AG08395 (cell line): ENCODE results near the gene RNPEPL1.
A peak's percentile ranks its signal among the peaks of the same experiment; 100 is the strongest.
"Not testable (repeated sequence)": the region's sequence is repeated elsewhere in the genome, so short reads cannot be mapped to it uniquely, and the experiment has no call there.

Experiments
- DNase-seq: peaks from one replicate; pipeline ENCODE4 v3.0.0; 2012; ENCODE audit warnings: mixed read lengths, low spot score

The RNPEPL1 gene

DNA sequence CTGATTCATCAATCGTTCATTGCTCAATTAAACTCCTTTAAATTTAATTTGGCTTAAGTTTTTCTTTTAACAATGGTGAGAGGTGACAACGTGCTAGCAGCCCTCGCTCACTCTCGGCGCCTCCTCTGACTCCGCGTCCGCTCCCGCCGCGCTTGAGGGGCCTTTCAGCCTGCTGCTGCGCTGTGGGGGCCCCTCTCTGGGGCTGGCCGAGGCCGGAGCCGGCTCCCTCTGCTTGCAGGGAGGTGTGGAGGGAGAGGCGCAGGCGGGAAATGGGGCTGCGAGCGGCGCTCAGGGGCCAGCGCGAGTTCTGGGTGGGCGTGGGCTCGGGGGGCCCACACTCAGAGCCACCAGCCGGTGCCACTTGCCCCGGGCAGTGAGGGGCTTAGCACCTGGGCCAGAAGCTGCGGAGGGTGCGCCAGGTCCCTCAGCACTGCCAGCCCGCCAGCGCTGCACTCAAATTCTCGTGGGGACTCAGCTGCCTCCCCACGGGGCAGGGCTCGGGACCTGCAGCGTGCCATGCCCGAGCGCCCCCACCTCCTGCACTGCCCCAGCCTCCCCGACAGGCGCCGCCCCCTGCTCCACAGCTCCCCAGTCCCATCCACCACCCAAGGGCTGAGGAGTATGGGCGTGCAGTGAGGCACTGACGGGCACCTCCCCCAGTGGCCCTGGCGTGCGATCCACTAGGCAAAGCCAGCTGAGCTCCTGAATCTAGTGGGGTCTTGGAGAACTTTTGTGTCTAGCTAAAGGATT is 30.1 kb upstream of the RNPEPL1 start:
- no peak for DNase-seq

DNA sequence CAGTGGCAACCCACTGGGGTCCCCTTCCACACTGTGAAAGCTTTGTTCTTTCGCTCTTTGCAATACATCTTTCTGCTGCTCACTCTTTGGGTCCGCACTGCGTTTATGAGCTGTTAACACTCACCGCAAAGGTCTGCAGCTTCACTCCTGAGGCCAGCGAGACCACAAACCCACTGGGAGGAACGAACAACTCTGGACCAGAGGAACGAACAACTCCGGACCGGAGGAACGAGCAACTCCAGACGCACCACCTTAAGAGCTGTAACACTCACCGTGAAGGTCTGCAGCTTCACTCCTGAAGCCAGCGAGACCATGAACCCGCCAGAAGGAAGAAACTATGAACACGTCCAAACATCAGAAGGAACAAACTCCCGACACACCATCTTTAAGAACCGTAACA is 29.2 kb upstream of the RNPEPL1 start:
- DNase-seq = not testable (repeated sequence)

DNA sequence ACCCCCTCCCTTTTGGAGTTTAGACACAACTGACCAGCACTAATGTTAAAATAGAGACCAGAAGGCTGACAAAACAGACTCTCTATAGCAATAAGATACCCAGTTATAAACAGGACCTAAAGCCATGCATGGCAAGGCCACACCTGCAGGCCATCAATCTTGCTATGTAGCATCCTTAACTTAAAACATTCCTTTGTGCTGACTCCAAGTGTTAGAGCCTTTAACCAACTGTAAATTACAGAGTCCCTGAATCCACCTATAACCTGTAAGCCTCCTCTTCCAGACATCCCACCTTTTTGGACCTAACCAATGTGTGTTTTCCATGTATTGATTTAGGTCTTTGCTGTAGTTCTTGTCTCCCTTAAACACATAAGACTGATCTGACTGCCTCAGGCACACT is 28.4 kb upstream of the RNPEPL1 start:
- no peak for DNase-seq

DNA sequence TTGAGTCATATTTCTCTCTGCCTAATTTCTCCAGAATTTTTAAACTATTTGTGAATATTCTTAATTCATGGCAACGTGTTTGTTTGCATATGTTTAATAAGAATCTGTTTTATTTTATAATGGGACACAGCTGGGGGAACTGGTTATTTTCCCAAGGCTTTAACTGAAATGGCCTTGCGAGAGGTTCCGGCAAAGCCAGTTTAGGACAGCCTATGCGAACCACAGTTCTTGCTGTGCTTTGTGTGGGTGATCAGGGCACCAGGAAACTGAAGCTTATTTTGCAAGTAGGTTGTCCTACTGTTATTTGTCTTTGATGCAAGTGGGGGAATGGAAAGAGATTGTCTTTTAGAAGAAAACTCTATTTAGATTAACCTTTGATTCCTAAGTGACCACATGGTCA is 17.0 kb upstream of the RNPEPL1 start:
- no peak for DNase-seq

DNA sequence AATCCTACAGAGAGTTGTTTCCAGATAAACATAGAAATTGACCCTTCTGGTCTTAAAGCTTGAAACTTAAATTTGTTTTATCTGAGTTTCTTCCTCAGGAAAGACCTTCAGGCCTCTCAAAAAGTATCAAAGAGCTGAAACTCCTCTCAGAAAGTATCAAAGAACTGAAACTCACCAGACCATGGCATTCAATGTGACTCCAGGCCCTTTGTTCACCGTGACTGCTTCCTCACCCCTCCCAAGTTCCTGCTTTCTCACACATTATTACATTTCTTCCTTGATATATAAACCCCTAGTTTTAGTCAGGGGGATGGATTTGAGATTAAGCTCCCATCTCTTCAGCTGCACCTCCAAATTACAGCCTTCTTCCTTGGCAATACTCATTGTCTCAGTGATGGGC is 16.5 kb upstream of the RNPEPL1 start:
- DNase-seq = no peak

DNA sequence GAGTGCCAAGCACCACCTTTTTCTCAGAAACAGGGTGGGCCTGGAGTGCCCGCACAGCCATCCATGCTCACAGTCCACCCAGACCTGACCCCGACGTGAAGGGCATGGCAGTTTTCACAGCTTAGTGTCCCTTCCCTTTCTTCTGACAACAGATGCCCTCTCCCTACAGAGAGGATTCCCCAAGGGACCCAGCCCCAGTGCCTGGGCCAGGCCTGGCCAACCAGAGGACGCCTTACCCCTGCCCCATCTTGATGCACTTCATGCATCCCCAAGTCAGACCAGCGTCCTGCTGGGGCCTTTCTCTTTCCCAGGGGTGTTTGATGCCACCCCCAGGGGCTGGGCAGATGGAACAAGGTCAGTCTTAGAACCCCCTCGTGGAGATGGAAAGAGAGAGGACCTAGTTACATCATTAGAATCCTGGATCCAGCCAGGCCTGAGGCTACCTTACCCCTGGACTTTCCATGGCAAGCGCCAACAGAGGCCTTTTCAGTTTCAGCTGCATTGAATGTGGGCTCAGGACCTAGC is 14.3 kb upstream of the RNPEPL1 start:
- DNase-seq = no peak

DNA sequence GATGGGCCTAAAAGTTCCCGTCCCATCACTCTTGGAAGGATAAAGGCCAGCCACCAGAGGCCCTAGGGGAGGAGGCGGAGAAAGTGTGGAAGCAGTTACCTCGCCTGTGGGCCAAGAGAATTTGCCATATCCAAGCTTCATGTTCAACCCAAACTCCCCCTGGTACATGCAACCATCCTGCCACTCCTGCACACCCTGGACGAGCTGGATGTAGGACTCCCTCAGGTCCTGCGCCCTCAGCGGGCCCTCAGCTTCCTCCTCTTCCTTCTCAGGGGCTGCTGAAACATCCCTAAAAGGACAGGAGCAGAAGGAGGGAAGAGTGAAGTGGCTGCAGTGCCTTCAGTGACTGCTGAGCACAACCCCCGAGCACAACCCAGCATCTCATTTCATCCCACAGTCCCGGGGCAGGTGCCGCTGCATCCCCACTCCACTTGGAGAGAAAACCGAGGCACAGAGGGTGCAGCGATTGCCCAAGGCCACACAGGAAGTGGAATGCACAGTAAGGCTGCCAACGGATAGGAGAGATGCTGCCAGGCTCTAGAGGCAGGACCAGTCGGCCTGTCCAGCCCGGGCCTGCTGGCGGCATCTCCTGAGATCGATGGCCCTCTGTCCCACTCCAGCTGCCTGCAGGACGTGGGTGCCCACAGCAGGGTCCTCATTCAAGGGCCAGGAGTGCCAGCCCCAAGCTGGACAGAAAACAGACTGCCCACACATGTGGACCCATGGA is 13.4 kb upstream of the RNPEPL1 start:
- DNase-seq = no peak

DNA sequence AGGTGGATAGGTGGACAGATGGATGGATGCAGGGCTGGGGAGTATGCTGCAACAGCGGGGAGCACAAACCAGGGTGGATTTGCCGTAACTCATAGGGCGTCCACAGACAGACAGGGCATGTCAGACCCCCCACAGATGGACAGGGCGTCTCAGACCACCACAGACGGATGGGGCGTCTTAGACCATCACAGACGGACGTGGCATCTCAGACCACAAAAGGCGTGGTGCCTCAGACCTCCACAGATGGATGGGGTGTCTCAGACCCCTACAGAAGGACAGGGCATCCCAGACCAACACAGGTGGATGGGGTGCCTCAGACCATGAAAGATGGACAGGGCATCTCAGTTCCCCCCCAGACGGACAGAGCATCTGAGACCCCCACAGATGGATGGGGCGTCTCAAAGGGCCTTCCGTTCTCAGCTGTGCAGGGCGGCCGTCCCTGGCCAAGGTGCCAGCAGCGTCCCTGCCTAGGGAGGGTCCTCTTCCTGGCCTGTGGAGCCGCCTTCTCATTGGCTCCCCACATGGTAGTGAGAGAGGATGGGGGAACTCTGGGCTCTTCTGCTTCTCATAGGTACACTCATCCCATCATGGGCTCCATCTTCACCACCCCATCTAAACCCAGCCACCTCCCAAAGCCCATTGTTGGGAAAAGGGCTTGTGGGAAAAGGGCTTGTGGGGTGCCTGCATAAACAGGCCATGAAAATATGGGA is 12.6 kb upstream of the RNPEPL1 start:
- DNase-seq = no peak

DNA sequence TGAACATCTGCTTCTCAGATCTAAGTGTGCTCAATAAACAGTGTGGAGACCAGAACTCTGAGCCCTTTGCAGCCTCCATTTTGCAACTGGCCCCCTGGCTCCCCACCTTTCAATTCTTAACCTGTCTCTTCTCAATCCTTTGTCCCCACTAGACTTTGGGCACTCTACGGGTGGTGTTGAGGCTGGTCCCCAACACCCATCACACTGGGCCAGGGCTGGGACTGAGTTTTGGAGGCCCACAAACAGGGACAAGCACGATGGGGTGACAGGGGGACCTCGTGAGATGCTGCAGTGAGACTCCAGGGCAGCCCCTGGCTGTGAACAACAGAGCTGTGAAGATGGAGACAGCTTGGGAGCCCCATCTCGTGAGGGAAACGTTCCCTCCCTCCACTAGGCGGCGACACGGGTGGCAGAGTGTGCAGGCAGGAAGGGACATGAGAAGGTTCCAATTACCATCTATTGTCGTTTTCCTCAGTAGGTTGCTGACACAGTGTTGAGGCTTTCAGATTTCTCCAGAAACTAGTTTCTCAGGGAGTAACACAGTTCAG is 11.7 kb upstream of the RNPEPL1 start:
- peak; percentile 43 for DNase-seq

DNA sequence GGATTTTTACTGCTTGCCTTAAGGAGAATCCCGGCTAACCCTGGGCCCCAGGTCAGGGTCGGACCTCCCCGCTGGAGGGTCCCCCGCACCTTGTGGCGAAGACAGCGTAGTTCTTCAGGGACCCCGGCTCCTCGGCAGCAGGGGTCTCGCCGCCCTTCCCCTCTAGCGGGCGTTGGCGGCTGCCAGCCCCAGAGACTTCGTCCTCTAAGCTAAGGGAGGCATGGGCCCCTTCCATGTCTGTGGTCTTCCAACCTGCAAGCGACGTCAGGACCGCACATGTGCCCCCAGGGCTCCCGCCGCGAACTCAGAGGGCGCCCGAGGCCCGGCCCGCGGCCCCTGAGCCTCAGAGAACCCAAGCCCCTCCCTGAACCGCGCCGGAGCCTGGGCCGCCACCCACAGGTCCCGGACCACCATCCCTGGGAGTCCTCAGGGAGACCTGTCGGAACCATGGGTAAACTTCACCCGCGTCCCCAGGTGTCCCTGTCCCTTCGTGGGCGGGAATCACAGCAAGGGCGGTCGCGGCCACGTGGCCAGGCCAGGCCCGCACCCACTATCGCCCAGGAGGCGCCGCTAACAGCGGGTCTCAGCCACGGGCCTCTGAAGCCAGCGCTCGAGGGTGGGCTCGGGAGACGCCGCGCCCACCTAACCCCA is 11.1 kb upstream of the RNPEPL1 start:
- no peak for DNase-seq

DNA sequence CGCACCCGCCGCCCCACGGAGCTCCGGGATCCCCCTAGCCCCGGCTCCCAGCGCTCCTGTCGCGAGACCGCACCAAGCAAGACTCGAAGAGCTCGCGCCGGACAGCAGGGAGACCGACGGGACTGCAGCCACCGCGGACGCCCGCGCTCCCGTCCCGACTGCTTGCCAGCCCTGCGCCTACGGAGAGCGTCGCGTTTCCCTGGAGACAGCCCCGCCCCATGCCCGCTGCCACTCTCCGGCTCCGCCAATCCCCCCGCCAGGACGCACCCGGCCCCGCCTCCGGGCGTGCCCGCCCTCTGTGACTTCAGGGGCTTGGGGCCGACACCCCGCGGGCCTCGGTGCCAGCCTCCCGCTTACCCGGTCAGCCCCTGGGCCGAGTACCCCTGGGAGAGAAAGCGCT is 10.5 kb upstream of the RNPEPL1 start, which contains the start of gene ANKMY1:
ANKMY1 (minus strand) TSS at position 181 of the 400 bp plus-strand sequence. CDS start 653 bp downstream, outside the sequence.
- DNase-seq = peak; percentile 94

DNA sequence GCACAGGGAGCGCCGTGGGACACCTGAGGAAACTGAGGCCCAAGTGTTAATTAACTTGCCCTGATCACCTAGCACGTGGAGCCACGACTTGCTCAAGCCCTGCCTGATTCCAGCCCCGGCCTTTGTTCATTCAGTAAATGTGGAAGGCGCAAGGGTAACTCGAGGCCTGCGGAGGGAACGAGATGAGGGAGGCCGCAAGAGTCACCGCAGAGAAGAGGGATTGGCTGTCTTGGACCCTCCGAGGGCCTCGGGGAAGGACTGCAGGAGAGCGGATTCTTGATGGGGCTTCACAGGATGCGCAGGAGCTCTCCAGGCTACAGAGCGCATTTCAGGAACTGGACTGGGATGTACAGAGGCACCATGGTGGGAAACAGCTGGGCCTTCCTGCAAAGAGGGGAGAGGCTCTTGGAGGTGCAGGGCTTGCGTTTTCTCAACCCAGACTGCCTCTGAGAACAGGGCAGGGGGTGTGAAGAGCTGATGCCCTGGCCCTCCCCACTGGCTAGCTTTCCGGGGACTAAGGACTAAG is 10.0 kb upstream of the RNPEPL1 start:
- no peak for DNase-seq

DNA sequence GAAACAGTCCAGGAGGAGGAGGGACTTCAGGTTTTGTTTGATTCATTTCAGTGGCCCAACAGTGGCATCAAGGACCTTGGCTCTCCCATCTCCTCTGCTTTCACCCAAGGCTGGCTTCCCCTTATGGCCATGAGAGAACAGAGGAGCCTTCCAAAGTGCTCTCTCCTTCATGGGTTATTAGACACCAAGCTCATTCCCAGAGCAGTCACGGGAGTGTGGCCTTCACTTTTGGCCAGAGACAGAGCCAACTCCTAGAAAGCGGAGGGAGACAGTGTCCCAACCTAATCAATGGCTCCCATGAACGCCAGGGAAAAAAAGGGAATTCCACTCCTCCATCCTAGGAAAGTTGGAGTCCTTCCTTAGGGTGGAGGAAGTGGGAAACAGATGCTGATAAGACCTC is 9.0 kb upstream of the RNPEPL1 start:
- DNase-seq = no peak

DNA sequence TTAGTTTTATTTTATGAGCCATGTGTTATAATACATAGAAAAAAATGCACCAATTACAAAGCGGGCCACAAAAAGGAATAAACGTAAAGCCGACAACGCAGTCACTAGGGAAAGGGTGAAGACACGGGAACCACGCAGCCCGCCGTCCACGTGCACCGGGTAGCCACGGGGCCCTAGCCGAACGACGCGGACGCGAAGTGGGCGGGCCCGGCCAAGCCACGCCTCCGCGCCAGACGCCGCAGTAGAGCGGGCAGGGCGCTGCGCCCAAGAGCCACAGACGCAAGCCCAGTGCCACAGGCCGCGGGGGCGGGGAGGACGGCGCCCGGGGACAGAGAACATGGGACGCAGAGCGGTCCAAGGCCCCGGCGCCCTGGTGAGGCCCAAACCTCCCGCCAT is 8.2 kb upstream of the RNPEPL1 start, which contains the start of gene DUSP28:
DUSP28 (plus strand) TSS at position 274 of the 396 bp plus-strand sequence. CDS start 328 bp downstream, outside the sequence.
- peak; percentile 91 for DNase-seq

DNA sequence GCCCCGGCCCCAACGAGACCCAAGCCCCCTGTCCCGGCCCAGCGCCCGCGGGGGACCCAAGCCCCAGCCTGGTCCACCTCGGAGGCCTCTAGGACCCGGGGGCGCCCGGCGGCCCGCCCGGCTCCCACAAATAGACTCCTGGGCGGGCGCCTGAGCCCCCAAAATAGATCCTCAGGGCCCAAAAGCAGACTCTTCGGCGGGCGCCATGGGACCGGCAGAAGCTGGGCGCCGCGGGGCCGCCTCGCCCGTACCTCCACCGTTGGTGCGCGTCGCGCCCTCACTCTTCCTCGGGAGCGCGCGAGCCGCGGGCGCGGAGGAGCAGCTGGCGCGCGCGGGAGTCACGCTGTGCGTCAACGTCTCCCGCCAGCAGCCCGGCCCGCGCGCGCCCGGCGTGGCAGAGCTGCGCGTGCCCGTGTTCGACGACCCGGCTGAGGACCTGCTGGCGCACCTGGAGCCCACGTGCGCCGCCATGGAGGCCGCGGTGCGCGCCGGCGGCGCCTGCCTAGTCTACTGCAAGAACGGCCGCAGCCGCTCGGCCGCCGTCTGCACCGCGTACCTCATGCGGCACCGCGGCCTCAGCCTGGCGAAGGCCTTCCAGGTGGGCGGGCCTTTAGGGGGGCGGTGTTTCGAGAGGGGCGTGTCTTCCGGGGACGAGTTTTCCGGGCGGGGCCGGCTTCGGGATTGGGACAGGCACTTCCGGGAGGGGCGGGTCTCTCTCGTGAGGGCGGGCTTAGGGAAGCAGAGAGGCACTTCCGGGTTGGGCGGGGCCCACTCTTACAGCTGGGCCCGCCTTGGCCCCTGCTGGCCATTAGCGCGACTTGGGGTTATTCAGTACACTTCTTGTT is 7.6 kb upstream of the RNPEPL1 start:
- peak; percentile 97 for DNase-seq

DNA sequence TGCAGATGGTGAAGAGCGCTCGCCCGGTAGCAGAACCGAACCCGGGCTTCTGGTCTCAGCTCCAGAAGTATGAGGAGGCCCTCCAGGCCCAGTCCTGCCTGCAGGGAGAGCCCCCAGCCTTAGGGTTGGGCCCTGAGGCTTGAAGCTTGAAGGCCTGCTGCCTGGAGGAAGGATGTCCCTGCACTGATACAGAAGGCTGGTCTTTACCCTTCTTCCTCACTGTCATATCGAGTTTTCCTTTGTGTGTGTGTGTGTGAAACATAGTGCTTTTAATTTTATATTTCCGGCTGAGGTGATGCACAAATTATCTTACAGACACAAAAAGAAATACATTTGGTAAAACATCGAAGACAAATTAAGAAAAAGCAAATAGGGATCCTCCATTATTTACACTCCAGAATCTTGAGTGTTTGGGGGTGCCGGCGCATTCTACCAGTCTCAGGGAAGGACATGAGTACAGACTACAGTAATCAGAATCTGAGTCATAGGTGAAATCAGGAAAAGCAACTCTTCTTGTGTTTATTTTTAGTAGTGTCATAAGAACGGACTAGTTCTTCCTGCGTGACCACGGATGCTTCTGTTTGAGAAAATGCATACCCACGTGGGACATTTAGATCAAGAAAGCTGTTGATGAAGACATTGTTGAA is 6.8 kb upstream of the RNPEPL1 start:
- no peak for DNase-seq

DNA sequence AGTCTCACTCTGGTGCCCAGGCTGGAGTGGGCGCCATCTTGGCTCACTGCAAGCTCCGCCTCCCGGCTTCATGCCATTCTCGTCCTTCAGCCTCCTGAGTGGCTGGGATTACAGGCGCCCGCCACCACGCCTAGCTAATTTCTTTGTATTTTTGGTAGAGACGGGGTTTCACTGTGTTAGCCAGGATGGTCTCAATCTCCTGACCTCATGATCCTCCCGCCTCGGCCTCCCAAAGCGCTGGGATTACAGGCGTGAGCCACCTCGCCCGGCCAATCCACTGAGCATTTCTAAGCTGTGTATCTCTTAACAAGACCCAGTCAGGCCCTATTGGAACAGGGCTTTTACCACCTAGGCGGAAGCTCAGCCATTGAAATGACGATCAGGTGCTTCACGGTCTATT is 5.1 kb upstream of the RNPEPL1 start:
- DNase-seq = not testable (repeated sequence)

DNA sequence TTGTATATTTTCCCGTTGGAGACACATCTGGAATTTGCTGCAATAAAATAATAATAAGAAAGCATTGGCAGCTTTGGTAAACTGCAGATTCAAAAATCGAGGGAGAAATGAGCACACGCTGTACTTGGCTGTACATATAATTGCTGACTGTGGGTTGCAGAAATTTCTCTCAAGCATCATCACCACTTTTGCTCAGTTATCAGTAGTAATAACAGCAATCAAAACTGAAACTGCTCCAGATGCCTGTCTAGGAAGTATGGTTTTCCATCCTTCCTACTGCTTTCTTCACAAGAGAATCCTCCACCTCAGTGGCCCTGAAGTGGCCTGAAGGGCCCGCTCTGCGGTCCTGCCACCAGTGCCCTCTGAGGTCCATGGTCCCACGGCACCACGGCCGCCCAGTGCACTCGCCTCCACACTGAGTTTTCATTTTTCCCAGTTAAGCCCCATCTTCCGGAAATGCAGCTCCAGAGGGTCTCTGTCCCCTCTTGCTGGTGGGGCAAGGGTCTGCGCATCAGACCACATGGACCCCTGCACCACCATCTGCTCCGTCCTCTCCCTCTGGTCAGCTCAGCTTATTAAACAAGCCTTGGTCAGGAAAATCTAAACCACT is 4.2 kb upstream of the RNPEPL1 start:
- DNase-seq = no peak

DNA sequence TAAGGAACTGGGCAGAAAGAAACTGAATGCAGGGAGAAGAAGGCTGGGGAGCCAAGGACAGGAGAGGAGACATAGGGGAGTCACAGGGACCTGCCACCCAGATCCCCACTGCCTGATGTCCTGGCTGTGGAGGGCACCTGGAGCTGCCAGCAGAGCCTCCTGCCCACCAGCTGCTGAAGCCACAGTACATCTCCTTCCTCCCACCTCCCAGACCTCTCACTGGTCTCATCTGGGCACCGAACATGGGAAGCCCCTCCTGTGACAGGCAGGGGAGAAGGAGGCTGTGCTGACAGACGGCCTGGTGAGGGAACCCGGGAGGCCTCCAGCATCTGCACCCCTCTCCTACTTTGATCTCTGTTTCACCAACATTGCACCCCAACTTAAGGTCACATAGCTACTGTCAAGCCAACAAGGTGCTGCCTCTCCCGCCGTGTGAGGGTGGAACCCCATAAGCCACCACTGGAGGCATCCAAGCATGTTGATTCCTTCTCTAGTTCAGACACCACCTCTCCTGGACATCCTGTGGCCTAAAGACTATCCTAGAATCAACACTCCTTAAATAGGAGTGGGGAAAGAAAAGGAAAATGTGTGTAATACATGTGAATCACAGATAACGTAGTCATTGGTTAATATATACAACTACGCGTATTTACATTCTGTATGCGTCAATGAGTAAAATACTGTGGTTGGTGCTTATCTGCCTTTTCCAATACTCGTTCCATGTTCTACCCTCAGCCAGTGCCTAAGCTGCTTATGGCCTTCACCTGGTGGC is 3.5 kb upstream of the RNPEPL1 start:
- no peak for DNase-seq
